Dedifferentiated amniotic fluid mesenchymal stem cell (primary cell): Measurements from ENCODE around the gene NKX1-2.
A peak's percentile ranks its signal among the peaks of the same experiment; 100 is the strongest.
"Not testable (repeated sequence)": the region's sequence is repeated elsewhere in the genome, so short reads cannot be mapped to it uniquely, and the experiment has no call there.

Source experiments
- DNase-seq: peaks from one replicate; pipeline ENCODE4 v3.0.0-alpha.2; 2016; ENCODE audit errors: extremely low spot score

Gene NKX1-2

DNA sequence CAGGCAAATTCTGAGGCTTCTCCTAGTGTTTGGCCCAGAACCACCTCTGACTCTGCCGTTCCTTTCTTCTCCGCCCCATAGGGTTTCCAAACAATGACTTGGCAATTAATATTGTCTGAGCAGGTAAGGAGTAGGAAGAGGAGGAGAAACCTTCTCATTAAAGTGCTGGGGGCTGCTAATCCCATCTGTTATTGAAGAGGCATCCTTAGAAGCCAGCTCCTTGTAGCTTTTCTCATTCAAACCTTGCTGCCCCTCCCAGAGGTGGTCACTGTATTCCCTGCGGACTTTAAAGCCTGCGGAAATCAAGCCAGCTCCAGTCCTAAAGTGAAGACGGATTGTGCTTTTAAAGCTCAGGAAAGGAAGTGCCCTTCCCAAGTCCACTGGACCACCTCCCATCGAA is 1.4 kb upstream of the NKX1-2 start:
- DNase-seq = no peak

DNA sequence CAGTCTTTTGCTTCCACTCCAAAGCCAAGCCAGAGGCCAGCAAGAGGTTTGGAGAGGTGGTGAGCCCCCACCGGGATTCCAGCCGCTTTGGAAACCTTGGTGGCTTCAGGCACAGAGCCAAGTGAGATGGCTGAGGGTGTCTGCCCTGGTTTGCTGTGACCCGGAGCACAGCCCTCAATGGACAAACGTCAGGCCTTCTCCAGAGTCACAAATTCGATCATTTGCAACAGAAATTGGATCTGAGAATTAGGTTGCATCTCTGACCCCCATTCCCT is 885 bp upstream of the NKX1-2 start:
- no peak for DNase-seq

- no peak for DNase-seq
These were observed 444 bp downstream of the NKX1-2 start for GRCh38 chr10:124449170-124450011.

- DNase-seq = no peak
These were observed 1.1 kb downstream of the NKX1-2 start for GRCh38 chr10:124448696-124449169.

DNA sequence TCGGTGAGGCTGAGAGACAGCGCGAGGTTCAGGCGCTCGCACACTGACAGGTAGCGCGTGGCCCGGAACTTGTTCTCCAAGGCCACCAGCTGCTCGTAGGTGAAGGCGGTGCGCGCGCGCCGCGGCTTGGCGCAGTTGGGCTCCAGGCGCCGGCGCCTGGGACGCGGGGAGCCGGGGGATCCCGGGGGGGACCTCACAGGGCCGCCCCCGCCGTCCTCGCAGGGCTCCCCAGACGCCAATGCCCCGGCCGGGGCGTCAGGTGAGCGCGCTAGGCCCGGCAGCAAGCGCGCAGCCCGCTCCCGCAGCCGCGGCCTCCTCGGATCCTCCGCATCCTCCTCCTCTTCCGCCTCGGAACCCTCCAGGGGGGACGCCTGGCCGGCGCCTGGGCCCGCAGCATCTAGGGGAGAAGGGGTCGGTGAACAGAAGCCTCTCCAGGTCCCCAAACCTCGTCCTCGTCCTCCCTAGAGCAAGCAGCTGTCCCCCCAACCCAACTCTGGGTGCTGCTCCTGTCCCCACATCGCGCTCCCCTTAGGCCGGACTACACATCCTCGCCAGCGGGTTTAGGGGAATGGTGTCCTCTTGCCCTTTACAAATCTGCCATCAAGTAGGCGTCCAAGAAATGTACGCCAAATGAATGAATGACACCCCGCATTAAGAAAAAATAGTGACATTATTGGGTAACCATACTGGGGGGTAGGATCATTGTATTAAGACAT is 1.9 kb downstream of the NKX1-2 start:
- DNase-seq = no peak

DNA sequence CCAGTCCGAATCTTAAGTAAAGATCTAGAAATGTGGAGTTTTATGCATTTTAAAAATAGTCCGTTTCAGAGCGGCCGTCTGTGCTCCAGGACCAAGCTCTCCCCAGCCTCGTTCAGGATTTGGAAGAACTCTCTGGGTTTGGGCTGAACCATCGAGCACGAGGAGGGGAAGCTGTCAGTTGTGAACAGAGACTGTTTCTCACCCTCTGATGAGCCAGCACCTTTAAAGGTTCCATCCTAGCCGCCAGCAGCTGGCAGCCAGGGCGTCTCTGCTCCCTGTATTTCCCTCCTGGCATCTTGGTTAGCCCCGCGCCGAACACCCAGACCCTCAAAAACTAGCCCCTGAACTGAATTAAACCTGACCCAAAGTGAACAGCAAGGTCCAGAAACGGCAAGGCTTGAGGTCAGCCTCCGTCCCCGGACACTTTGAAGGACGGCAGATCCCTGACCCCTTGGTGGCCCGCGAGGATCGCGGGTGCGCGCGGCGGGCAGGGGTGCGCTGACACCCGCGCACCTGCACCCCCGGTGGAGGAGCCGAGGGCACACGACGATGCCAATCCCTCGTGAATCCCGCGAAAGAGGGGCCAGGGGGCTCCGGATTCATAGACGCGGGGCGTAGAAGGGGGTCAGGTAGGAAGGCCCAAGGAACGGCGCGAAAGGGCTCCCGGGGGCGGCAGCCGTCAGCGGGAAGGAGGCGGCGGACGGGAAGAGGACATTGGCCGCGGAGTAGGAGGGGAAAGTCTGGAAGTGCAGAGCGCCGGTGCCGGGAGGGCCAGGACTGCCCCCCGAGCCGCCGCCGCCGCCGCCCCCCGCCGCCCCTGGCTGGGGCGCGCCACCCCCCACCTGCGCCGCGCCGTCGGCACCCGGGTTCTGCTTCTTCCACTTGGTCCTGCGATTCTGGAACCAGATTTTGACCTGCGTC is 2.7 kb downstream of the NKX1-2 start:
- no peak for DNase-seq

DNA sequence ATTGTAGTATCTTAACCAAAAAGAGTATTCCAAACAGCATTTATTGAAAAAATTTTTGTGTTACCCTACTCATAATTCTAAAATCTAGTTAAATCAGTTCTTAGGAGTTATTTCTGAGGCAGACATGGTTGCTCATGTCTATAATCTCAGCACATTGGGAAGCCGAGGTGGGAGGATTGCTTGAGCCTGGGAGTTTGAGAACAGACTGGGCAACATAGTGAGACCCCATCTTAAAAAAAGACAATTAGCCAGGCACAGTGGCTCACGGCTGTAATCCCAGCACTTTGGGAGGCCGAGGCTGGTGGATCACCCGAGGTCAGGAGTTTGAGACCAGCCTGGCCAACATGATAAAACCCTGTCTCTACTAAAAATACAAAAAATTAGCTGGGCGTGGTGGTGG is 8.1 kb downstream of the NKX1-2 start:
- DNase-seq = not testable (repeated sequence)

- DNase-seq = no peak
These were observed 13.6 kb downstream of the NKX1-2 start for GRCh38 chr10:124436191-124436638.

- not testable (repeated sequence) for DNase-seq
These were observed 14.2 kb downstream of the NKX1-2 start for GRCh38 chr10:124435683-124436082.

- no peak for DNase-seq
These were observed 16.4 kb downstream of the NKX1-2 start for GRCh38 chr10:124433461-124433860.

- no peak for DNase-seq
These were observed 19.8 kb downstream of the NKX1-2 start for GRCh38 chr10:124430077-124430476.

GRCh38 chr10:124429576-124429975 is 20.3 kb downstream of the NKX1-2 start:
- no peak for DNase-seq

DNA sequence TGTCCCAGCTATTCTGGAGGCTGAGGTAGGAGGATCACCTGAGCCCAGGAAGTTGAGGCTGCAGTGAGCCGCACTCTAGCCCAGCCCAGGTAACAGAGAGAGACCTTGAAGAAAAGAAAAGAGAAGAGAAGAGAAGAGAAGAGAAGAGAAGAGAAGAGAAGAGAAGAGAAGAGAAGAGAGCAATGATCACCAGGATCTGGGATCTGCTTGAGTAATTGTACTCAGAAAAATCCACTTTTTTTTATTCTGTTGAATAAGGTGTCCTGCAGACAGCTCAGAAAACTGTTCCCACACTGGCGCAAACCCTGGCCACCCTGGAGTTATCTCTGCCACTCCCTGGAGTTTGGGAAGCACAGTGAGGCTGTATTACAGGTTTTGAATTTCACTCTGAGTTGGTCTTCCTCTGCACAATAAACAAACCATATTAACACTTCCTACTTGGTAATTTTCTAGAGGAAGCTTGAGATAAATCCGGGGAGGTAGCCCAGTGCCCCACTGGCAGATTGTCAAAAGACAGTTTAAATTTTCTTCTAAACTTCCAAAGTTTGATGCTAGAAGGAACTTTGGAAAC is 21.5 kb downstream of the NKX1-2 start:
- no peak for DNase-seq

DNA sequence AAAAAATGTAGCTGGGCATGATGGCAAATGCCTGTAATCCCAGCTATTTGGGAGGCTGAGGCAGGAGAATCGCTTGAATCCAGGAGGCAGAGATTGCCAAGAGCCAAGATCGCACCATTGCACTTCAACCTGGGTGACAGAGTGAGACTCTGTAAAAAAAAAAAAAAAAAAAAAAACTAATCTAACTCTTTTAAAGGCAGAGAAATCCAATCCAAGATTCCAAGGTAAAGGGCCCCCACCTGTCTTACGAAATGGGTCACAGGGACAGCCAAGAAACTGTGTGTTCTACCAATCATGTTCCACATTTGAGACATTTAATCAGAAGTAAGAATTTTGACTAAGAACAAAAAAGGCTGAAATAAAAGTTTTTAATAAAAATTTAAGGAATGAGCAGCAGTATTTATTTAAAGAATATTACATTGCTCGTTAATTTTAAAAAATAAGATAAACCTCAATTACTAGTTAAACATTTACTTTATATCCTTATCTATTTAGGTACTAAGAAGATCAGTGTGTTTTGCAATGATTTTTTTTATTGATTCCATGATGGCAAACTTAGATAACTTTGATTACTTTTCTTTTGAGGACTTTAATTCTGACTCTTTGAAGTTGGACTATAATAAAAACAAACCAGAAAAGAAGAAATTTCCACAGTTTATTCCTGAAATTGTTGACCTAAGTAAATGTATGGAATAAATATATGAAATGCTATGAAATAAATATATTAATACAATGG is 24.4 kb downstream of the NKX1-2 start:
- DNase-seq = no peak

DNA sequence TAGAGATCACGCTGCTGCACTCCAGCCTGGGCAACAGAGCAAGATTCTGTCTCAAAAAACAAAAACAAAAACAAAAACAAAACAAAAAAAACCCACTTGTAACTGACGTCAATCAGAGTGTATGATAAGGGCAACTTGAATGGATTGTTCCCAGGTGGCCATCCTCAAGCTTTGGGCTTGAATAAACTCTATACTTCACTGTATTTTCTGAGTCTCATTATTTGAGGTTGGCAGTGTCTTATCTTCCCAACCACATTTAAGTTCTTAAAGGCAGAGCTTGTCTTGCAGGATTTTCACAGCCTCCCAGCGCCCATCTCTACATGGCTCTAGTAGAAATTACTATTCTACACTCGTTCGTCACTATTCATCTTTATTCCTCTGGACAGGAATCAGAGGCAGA is 26.0 kb downstream of the NKX1-2 start:
- DNase-seq = no peak

DNA sequence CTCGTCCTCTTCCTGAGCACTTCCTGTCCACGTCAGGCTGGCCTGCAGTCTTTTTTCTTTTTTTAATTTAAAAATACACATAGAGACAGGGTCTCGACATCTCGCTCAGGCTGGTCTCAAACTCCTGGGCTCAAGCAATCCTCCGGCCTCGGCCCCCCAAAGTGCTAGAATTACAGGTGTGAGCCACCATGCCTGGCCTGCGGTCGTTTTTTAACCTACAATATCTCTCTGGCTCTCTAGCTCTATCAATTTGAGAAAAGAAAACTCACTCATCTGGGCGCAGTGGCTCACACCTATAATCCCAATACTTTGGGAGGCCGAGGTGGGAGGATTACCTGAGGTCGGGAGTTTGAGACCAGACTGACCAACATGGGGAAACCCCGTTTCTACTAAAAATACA is 27.1 kb downstream of the NKX1-2 start:
- no peak for DNase-seq

- no peak for DNase-seq
These were observed 29.6 kb downstream of the NKX1-2 start for GRCh38 chr10:124420254-124420653.

DNA sequence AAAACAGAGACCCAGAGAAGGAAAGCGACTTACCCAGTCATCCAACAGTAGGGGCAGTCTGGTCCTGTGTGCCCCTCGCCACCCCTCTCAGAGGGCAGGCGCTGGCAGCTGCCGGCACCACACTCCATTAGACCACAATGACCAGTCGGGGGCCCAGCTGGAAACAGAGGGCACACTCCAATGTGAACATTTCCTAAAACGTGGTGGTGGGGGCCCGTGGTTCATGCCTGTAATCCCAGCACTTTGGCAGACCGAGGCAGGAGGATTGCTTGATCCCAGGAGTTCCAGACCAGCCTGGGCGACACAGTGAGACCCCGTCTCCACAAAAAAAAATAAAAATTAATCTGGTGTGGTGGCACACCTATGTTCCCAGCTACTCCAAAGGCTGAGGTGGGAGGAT is 30.2 kb downstream of the NKX1-2 start:
- DNase-seq = no peak

DNA sequence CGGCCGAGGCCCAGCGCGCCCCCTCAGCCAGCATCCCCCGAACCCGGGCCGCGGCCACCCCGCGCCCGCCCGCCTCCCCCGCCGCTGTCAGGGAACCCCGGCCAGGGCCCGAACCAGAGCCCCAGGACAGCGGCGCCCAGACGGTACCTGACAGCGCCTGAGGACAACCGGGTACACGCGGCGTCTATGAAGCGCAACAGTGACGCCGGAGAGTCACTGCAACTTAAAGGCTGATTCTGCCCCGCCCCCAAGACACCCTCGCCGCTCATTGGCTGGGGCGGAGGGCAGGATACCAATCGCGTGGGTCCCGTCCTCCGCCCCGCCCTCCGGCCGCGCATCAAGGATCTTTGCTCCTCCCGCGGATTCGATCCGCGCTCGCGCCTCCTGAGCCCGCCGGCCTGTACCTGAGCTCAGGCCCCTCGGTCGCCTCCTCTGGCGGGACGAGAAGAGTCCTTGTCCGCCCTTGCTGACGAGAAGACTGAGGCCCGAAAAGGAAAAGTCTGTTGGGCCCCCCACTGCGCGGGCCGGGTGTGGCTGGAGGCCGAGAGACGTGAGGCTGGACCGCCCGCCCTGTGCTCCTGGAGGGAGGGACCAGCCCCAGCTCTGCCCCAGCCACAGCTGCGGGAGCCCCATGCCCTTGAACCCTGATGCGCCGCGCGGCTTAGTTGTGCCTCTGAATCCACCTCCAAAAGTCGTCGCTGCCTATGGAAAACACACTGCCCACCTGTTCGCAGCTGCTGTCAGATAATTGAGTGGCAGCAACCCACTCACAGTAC is 30.9 kb downstream of the NKX1-2 start, which contains the start of gene OAT:
Gene OAT, minus strand, starts transcription at position 198 of the 776 bp plus-strand sequence. CDS start 6,752 bp downstream, outside the sequence.
- DNase-seq = peak; percentile 95
